Smooth muscle cell of the coronary artery (primary cell): ENCODE results near the gene BRD3OS. TPM values are rescaled to one million over a fixed set of nuclear protein-coding genes. Genes with fewer than 3 reads are reported as not detected.

ENCODE experiments used
- total RNA-seq: library from RNA; depleted of rRNA; stranded (reverse); fragments of >200 nt; gene quantifications from 2 replicates; pipeline ENCODE4 v1.2.3, GENCODE V29; 2014; ENCODE audit warnings: low replicate concordance

Gene BRD3OS, protein sequence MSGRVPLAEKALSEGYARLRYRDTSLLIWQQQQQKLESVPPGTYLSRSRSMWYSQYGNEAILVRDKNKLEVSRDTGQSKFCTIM
- total RNA-seq: 11.0 and 17.4 TPM in 2 replicates

DNA sequence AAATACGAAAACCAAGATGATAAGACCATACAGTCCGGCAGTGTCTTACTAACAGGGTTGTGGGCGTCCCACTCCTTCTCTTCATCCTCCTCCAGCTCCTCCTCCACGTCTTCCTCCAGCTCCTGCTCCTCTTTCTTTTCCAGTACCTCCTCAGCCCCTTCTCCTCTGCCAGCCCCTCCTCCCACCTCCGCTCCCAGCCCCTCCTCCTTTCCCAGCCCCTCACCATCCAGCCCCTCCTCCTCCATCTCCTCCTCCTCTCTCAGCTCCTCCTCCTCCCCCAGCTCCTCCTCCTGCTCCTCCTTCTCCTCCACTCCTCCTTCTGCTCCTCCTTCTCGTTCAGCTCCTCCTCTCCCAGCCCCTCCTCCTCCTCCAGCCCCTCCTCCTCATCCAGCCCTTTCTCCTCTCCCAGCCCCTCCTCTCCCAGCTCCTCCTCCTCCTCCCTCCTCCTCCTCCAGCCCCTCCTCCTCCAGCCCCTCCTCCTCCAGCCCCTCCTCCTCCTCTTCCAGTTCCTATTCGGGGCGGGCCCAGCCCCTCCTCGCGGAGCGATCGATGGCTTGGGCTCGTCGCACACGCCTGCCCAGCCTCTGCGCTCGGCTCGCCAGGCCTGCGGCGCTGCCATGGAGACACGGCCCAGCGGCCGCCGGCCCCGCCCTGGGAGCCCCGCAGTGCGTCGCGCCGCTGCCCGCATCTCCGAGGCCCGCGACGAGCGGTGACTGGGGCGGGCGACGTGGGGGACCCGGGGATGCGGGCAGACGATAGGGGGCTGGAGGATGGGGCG, at the start of gene BRD3OS:
Gene BRD3OS, plus strand, starts transcription at position 654 of the 778 bp plus-strand sequence. CDS start 1,267 bp downstream, outside the sequence.

DNA sequence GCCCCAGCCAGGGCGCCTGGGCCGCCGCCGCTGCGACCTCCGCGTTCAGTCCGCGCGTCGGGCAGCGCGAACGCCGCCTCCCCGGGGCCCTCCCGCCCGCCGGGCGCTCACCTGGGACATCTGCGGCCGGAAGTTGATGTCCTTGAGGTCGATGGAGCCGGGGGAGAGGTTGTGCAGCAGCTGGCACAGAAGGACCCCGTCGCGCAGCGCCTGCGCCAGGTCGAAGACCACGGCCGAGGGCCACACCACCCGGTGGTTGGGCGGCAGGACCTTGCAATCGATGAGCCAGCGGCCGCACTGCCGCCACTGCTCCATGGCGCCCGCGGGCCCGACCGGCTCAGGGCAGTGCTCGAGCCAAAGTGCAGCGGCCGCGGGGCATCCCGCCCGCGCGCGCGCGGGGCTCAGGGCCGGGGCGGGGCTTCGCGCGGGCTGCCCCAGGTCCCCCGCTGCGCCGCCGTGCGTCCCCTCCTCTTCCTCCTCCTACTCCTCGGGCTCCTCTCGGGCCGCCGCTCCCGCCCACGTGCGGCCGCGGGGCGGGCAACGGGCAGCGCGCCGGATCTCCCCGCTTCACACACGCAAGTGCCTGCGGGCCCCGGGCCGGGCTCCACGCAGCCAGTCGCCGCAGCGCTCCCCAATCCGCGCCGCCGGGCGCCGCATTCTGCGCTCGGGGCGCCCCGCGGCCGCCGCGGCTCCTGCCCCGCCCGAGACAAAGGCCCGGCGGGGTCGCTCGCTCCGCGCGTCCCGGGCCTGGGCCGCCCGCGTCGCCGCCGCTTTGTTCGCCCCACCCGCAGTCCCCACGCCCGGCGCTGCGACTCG, 33.1 kb upstream of the BRD3OS start, which contains the start of gene VAV2:
Gene VAV2, minus strand, starts transcription at position 361 of the 816 bp plus-strand sequence. Its CDS starts 46 bp downstream, at position 315.

DNA sequence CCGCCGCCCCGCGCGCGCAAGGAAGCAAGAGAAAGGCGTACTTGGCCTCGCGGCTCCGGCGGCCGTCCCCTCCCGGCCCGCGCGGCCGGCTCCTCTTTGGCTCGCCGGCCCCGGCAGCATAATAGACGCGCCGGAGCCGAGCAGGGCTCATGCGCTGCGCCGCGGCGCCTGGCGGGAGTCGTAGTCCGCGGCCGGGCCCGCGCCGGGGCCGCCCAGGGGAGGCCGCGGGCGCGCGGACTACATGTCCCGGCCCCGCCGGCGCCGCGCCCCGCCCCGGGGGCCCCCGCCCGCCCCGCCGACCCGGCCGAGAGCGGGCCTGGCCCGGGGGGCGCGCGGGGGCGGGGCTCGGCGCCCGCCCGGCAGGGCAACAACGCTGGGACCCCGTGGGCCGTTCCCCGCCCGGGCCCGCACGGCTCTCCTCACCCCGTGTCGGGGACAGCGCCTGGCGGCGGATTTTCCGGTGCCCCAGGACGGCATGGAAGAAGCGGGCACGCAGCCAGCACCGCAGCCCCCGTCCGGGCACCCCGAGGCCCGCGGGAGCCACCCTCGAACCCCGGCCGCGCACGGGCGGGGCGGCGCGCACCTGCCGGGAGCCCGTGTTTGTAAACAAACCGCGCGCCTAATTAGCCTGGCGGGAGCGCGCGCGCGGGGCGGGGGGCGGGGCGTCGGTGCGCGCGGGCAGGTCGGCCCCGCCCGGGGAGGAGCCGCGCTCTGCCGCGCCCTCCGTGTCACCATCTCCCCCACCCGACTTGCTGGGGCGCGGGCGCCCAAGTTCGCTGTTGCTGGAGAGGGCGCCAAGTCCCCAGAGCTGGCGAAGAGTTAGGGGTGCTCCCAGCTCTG, 42.8 kb downstream of the BRD3OS start, which contains the start of gene BRD3:
Gene BRD3, minus strand, starts transcription at position 123 of the 840 bp plus-strand sequence. CDS start 14,549 bp downstream, outside the sequence.

Other genes with a start within 250 kb of the BRD3OS start
- gene VAV2, start 33.2 kb upstream of the BRD3OS start, total RNA-seq: 12.4 and 16.5 TPM in 2 replicates
- gene BRD3, start 42.5 kb downstream of the BRD3OS start, total RNA-seq: 5.4 and 6.2 TPM in 2 replicates
- gene WDR5, start 110.6 kb downstream of the BRD3OS start, total RNA-seq: 9.9 and 13.2 TPM in 2 replicates
- not detected in 2 replicates for gene RNU6ATAC, start 139.1 kb downstream of the BRD3OS start, total RNA-seq